Transverse colon (tissue), 4 donors: Measurements from ENCODE around the gene RERG. TPM values are rescaled to one million over a fixed set of nuclear protein-coding genes. Genes with fewer than 3 reads are reported as not detected.
A peak's percentile ranks its signal among the peaks of the same experiment; 100 is the strongest.

Source experiments
- DNase-seq: peaks from one replicate; pipeline ENCODE4 v3.0.0-alpha.2; 2019
- H3K27ac ChIP-seq, 4 donors: fragments of 200-600 bp; sonication (generic); 2 replicates each; pipeline ENCODE4 v1.5.1; 2016 to 2018; ENCODE audit warnings: inconsistent platforms in 4 of 4
- H3K27me3 ChIP-seq: fragments of 200-600 bp; sonication (generic); 2 replicates; pipeline ENCODE4 v1.5.1; 2017; ENCODE audit warnings: inconsistent platforms
- H3K36me3 ChIP-seq, 4 donors: fragments of 200-600 bp; sonication (generic); 2 replicates each; pipeline ENCODE4 v1.5.1; 2017 to 2019; ENCODE audit warnings: inconsistent platforms in 4 of 4
- H3K4me1 ChIP-seq, 4 donors: fragments of 200-600 bp; sonication (generic); 2 replicates each; pipeline ENCODE4 v1.5.1; 2017 to 2020; ENCODE audit warnings: inconsistent platforms in 4 of 4
- H3K4me3 ChIP-seq, 4 donors: fragments of 200-600 bp; sonication (generic); 1 replicate in 1 of 4; 2 replicates in 3 of 4; pipeline versions ENCODE4 v1.5.1 to v1.6.1; 2017 to 2019; ENCODE audit warnings: inconsistent platforms in 4 of 4
- H3K9me3 ChIP-seq, 2 donors: fragments of 200-600 bp; sonication (generic); 2 replicates each; pipeline ENCODE4 v1.5.1; 2017 to 2019; ENCODE audit warnings: inconsistent platforms in 2 of 2
- EP300 ChIP-seq: sonication (generic); formaldehyde crosslinking; IDR thresholded peaks from one replicate; pipeline ENCODE4 v1.6.1; 2017; ENCODE audit warnings: antibody characterized with exemption, low read depth
- POLR2A ChIP-seq: fragments of 450-650 bp; IDR thresholded peaks from one replicate; pipeline ENCODE4 v1.6.1; 2016; ENCODE audit warnings: antibody characterized with exemption, mild to moderate bottlenecking, moderate library complexity
- POLR2AphosphoS5 ChIP-seq, 3 donors: sonication (generic); formaldehyde crosslinking; IDR thresholded peaks; one replicate each; pipeline ENCODE4 v1.6.1; 2016; ENCODE audit warnings: antibody characterized with exemption in 3 of 3
- WGBS, 2 donors: methylation state at CpG; one replicate each; pipeline ENCODE4 v1.1.5; 2018; ENCODE audit warnings: low coverage in 1 of 2; 5-methylcytosine and 5-hydroxymethylcytosine counted together
- in situ Hi-C, 4 donors: fragments of 200-750 bp; cut with MboI; loops; one replicate each; pipeline versions ENCODE4 v1.15.0 to v1.15.1; 2017; ENCODE audit warnings: low sequenced_read_pairs in 3 of 4, low pct_ligation_motif_present in 1 of 4, low pct_unique_long_range_greater_than_20kb in 1 of 4
- intact Hi-C: fragments of 100-400 bp; cut with DNase I; formaldehyde crosslinking; loops from one replicate; pipeline ENCODE4 v1.15.1; 2023; ENCODE audit warnings: low total_unique reads
- total RNA-seq, 4 donors: library from RNA; depleted of rRNA; stranded (reverse); fragments of >200 nt; gene quantifications; one replicate each; pipeline ENCODE4 v1.1.0, GENCODE V29; 2016
- TF ChIP-seq, protein P1 (sequence below), 5 experiments: fragments of 200-600 bp in 3 of 5; fragments of 450-650 bp in 2 of 5; sonication (generic) in 3 of 5; IDR thresholded peaks; 1 replicate in 2 of 5; 2 replicates in 3 of 5; pipeline ENCODE4 v1.5.1; 2016 to 2017; ENCODE audit warnings: antibody characterized with exemption in 5 of 5, inconsistent platforms in 3 of 5, mild to moderate bottlenecking in 2 of 5, moderate library complexity in 1 of 5

RERG gene
- total RNA-seq, 4 donors from 2014 or later = 3.6 to 12.6 (median 8.6) TPM

DNA sequence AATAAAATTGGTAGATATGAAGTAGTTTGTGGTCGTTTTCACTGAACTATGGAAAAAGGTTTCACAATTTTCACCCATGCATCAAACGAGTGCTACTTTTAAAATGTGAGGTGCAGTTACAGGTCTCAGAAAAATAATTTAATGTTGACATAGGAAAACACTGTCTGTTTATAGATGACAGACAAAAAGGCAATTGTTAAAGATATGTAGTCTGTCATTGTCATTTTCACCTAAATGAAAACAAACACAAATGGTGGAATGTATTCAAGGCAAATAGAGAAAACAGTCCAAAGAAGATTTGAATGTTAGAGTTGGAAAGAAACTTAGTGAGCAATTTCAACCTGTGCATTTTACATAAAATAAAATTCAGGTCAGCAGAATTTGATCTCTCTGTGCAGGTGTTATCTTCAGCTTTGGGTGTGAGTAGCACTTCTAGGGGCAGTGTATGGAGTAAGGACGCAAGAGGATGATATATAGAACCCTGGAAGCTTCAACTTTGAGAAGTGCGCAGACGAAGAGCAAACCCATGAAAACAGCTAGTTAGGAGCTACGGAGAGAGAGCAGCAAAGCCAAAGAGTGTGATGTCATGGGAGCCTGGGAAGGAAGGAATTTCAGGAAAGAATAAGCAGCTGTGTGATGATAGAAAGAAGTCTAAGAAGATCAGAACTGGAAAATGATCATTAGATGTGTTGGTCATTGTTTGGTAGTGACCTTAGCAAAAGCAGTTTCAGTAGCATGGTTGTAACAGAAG lies 6.2 kb downstream of the RERG start:
- in situ Hi-C loops (no loop called here), intact Hi-C loops (no loop called here)
- Histone ChIP-seq H3K36me3 (no peaks in the 10 kb centered on the region), H3K4me3 (no peak overlapping the region), H3K27ac (peak overlapping the region in 3 of 4 donors; percentile 26 to 52 (median 41)), H3K4me1 (peaks cover 0 to 20% (median 4%) of the 10 kb centered on the region in 4 donors), H3K27me3 (no peaks in the 10 kb centered on the region), H3K9me3 (no peaks in the 10 kb centered on the region)
- 59 to 72% methylated on average over 4 to 6 of the region's 6 CpGs for WGBS, 2 donors
- no peak for DNase-seq
- TF ChIP-seq POLR2AphosphoS5 (IDR thresholded peaks at IDR 0.05) = no peak
- no peak for TF ChIP-seq EP300
- no peak for TF ChIP-seq POLR2A
- TF ChIP-seq, protein P1, sequence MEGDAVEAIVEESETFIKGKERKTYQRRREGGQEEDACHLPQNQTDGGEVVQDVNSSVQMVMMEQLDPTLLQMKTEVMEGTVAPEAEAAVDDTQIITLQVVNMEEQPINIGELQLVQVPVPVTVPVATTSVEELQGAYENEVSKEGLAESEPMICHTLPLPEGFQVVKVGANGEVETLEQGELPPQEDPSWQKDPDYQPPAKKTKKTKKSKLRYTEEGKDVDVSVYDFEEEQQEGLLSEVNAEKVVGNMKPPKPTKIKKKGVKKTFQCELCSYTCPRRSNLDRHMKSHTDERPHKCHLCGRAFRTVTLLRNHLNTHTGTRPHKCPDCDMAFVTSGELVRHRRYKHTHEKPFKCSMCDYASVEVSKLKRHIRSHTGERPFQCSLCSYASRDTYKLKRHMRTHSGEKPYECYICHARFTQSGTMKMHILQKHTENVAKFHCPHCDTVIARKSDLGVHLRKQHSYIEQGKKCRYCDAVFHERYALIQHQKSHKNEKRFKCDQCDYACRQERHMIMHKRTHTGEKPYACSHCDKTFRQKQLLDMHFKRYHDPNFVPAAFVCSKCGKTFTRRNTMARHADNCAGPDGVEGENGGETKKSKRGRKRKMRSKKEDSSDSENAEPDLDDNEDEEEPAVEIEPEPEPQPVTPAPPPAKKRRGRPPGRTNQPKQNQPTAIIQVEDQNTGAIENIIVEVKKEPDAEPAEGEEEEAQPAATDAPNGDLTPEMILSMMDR (IDR thresholded peaks at IDR 0.05) = no peak

DNA sequence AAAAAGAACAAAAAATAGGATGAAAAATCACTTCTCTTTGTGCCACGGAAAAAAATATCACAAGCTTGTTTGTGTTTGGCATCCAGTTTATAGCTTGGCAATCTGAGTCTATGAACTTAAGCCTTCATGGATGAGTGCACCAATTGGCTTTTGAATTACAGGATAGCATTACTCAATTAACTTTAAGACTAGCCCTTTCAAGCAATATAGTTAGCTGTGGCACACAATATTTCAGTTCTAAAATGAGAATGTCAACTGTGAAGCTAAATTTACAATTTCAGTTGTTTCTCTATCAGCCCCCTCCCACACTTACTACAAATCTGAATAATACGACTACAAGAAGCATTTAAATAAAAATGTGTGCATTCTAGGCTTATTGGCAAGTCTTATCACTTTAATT lies 8.3 kb downstream of the RERG start:
- Histone ChIP-seq H3K9me3 (no peaks in the 10 kb centered on the region), H3K4me3 (no peak overlapping the region), H3K4me1 (peaks cover 0 to 29% (median 7%) of the 10 kb centered on the region in 4 donors), H3K27ac (peak overlapping the region in 3 of 4 donors; percentile 5 to 52 (median 44)), H3K36me3 (no peaks in the 10 kb centered on the region), H3K27me3 (no peaks in the 10 kb centered on the region)
- TF ChIP-seq EP300 (no peak), POLR2A (no peak), POLR2AphosphoS5 (IDR thresholded peaks at IDR 0.05) (no peak)
- TF ChIP-seq, protein P1 (IDR thresholded peaks at IDR 0.05) = no peak
- 82 to 85% methylated on average over 2 of the region's 2 CpGs for WGBS, 2 donors
- in situ Hi-C loops = no loop called here
- no peak for DNase-seq
- intact Hi-C loops = no loop called here

DNA sequence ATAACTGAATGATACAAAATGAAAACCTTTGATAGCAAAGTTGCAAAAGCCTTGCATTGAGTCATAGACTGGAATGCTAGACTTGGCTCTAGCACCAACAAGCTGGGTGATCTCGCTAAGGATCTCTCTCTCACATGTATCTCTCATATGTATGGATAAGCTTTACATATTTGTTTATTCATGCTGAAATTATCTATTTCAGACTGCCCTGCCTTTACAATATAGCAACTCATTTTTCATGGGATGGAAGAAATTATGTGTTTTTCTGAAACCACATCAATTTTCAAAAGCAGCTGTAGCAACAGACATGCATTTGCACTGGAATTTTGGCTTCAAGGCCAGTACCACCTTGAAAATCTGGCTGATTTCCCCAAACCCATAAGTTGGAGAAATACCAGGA lies 11.4 kb downstream of the RERG start:
- peaks cover 0 to 32% (median 9%) of the 10 kb centered on the region in 4 donors for H3K4me1 ChIP-seq
- DNase-seq = no peak
- H3K27me3 ChIP-seq = no peaks in the 10 kb centered on the region
- no peak overlapping the region for H3K4me3 ChIP-seq
- H3K27ac ChIP-seq = peak overlapping the region; percentile 46 to 75 (median 60)
- in situ Hi-C loops = no loop called here
- H3K9me3 ChIP-seq = no peaks in the 10 kb centered on the region
- H3K36me3 ChIP-seq = no peaks in the 10 kb centered on the region
- no peak for TF ChIP-seq POLR2A
- TF ChIP-seq, protein P1 (IDR thresholded peaks at IDR 0.05) = no peak
- no peak for TF ChIP-seq POLR2AphosphoS5 (IDR thresholded peaks at IDR 0.05)
- no peak for TF ChIP-seq EP300
- intact Hi-C loops = no loop called here
- 61 to 70% methylated on average over 1 of the region's 1 CpG for whole genome bisulfite sequencing, 2 donors

DNA sequence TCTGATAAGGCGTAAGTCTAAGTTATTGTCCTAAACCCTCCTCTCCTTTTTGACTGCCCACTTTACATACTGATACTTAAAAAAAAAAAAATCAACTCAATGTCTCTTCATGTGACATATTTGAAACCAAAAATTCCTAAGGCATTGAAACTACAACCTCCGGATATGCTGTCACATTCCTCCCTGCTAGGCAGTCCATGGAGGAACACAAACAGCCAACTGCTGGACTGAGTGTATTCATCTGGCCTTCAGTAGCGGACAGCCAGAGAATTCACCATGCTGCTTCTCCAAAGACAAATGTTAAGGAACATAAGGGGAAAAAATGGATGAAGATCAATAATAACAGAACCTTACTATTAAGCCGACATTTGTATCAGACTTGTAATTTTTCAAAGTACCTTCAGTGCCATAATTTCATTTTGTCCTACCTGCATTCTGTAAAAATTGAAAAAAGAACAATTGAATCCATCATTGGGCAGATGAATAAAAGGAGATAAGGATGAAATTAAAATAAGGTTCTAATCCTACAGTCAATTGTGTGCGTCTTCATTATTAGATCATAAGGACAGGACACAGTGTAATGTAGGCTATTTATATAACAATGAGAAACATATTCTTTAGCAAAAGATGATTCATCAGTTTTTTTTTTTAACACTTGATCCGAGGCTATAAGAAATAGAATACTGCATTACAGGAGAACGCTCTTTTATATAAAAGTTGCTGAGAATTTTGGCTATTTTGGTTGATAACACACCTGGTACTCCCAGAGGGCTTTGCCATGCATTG lies 12.2 kb downstream of the RERG start:
- Histone ChIP-seq H3K27ac (peak overlapping the region; percentile 46 to 75 (median 60)), H3K4me1 (peaks cover 0 to 32% (median 9%) of the 10 kb centered on the region in 4 donors), H3K36me3 (no peaks in the 10 kb centered on the region), H3K27me3 (no peaks in the 10 kb centered on the region), H3K9me3 (no peaks in the 10 kb centered on the region), H3K4me3 (no peak overlapping the region)
- TF ChIP-seq EP300 (no peak), POLR2AphosphoS5 (IDR thresholded peaks at IDR 0.05) (peak in 1 of 3 donors; percentile 16)
- TF ChIP-seq, protein P1 (IDR thresholded peaks at IDR 0.05) = no peak
- intact Hi-C loops = no loop called here
- no peak for DNase-seq
- in situ Hi-C loops = no loop called here
- 76 to 85% methylated on average over 7 of the region's 7 CpGs for WGBS, 2 donors
